ENCODE results near the gene BRD4. TPM values are rescaled to one million over a fixed set of nuclear protein-coding genes. Genes with fewer than 3 reads are reported as not detected.

BRD4 gene
- total RNA-seq, 4 donors from 2014 or later = 27.6 to 46.5 (median 35.3) TPM

- no peak for TF ChIP-seq CTCF (IDR thresholded peaks at IDR 0.05; ENCODE audit: low read depth)
These were observed 111.5 kb downstream of the BRD4 start for GRCh38 chr19:15220833-15221232.

GRCh38 chr19:15218501-15218900 lies 113.8 kb downstream of the BRD4 start:
- no peak for TF ChIP-seq CTCF (IDR thresholded peaks at IDR 0.05; ENCODE audit: low read depth)

- TF ChIP-seq CTCF (IDR thresholded peaks at IDR 0.05; ENCODE audit: low read depth) = no peak
These were observed 116.0 kb downstream of the BRD4 start for GRCh38 chr19:15216363-15216762.

GRCh38 chr19:15213715-15214381 lies 118.5 kb downstream of the BRD4 start:
- no peak for TF ChIP-seq CTCF (IDR thresholded peaks at IDR 0.05; ENCODE audit: low read depth)

GRCh38 chr19:15212711-15213110 lies 119.6 kb downstream of the BRD4 start:
- TF ChIP-seq CTCF (IDR thresholded peaks at IDR 0.05; ENCODE audit: low read depth) = no peak

- TF ChIP-seq CTCF (IDR thresholded peaks at IDR 0.05; ENCODE audit: low read depth) = no peak
These were observed 122.0 kb downstream of the BRD4 start for GRCh38 chr19:15210323-15210781.

GRCh38 chr19:15201374-15202023 lies 130.8 kb downstream of the BRD4 start:
- TF ChIP-seq CTCF (IDR thresholded peaks at IDR 0.05; ENCODE audit: low read depth) = no peak
